CD4-positive, alpha-beta T cell treated with Interleukin-10 for 1 hour (primary cell): ENCODE results near the gene RSBN1.
A peak's percentile ranks its signal among the peaks of the same experiment; 100 is the strongest.
"Not testable (repeated sequence)": the region's sequence is repeated elsewhere in the genome, so short reads cannot be mapped to it uniquely, and the experiment has no call there.

ENCODE experiments used
- DNase-seq: peaks from one replicate; pipeline ENCODE4 v3.0.0-alpha.2; 2020

The RSBN1 gene

DNA sequence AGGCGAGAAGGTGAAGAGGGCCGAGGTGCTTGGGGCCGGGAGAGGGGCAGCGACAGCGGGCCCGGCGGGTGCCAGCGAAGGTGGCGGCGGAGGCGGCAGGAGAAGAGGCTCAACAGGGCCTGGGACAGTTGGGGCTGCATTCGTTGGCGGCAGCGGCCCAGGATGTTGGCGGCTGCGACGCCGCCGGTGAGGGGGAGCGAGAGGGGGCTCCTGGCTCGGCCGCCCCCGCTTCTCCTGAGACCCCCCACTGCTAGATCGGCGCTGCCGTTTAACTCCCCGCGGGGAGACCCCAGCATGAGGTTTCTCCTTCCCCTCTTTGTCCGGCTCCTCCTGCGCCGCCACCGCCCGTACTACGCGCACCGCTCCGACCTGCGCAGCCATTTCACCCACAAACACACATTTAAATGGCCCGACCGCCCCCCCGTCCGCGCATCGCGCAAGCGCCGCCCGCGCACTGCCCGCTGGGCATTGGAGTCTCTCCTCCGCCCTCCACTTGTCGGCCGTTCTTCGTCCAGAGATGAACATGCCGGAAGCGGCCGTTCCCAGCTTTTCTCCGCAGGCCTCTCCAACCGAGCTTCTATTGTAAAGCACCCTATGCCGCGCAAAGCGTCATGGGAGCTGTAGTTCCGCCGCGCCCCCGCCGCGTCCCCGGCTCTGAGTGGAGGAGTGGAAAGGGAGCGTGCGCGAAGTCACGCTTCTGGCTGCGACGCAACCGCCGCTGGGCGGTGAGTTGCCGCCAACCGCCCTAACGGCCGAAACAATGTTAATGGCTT, at the start of gene RSBN1:
Gene RSBN1, minus strand, starts transcription at position 589 of the 773 bp plus-strand sequence. Its CDS starts 64 bp downstream, at position 525.
- peak; percentile 99 for DNase-seq

DNA sequence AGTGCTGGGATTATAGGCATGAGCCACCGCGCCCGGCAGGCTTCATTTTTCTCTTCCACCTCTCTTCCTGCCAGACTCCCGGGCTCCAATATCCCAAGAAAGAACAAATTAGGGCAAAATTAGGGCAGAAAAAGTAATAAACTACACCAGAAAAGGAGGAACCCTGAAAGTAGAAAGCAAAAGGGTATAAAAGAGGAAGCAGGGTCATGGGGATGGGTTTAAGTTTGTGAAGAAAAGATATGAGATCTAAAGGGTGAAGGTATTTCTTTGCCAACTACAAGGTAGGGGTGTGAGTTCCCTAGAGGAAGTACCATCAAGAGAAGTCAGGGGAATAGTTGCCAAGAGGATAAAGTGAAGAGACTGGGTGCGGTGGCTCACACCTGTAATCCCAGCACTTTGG, 49.4 kb upstream of the RSBN1 start:
- DNase-seq = no peak

DNA sequence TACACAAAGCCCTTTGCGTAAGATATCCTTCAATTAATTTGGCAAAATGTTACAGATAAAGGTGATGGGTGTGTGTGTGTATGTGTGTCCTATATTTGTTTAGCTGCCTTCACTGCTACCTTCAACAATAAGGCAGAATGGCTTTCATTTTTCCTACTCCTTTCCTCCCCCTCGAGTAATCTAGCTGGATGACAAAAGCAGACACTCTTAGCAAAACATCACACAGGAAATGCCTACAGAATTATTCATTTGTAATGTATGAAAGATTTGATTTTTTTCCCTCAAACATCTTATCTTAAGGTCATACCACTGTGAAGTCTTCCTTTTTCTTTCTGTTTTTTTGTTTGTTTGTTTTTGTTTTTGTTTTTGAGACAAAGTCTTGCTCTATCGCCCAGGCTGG, 48.6 kb upstream of the RSBN1 start:
- DNase-seq = no peak

- peak; percentile 28 for DNase-seq
Measured at GRCh38 chr1:113859478-113860175, 47.4 kb upstream of the RSBN1 start.

- no peak for DNase-seq
Measured at GRCh38 chr1:113858982-113859381, 46.7 kb upstream of the RSBN1 start.

DNA sequence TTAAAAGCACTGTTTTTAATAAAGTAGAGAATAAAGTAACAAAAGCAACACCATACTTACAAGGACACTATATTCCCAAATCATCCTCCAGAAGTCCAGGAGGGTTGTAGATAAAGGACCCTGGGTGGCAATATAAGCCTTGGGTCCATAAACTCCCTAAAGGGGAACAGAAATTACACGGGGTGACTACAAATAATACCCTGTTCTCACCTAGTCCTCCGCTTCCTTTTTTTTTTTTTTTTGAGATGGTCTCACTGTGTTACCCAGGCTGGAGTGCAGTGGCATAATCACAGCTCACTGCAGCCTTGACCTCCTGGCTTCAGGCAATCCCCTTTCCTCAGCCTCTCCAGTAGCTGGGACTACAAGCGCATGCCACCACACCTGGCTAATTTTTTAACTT, 46.1 kb upstream of the RSBN1 start:
- DNase-seq = no peak

DNA sequence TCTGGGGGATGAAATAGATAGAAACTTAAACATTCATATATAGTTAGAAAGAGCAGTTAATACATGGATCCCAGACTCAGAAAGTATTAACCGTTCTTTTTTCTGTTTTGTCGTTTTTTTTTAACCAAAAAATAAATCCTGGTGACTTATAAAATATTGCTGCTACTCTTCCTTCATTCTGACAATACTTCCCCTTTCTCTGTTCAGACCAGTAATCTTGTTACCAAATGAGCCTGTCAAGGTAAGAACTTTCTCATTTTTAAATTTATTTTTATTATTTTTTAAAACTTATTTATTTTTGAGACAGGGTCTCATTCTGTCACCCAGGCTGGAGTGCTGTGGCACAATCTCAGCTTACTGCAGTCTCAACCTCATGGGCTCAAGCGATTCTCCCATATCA, 45.5 kb upstream of the RSBN1 start:
- DNase-seq = no peak

GRCh38 chr1:113856401-113856790, 44.1 kb upstream of the RSBN1 start:
- no peak for DNase-seq

- DNase-seq = no peak
Measured at GRCh38 chr1:113855630-113856400, 43.5 kb upstream of the RSBN1 start.

- no peak for DNase-seq
Measured at GRCh38 chr1:113854234-113854633, 42.0 kb upstream of the RSBN1 start.

DNA sequence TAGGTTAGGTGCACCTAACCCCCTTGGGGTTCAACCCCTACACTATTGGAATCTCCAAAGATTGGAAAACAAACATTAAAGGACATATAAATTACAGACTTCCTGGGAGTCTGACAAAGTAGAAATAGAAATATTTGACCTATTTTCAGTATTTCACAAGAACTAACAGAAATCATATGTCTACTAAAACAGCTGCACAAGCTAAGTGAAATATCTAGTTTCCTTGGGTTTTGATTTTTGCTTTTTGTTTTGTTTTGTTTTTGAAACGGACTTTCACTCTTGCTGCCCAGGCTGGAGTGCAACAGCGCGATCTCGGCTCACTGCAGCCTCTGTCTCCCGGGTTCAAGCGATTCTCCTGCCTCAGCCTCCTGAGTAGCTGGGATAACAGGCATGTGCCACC, 40.4 kb upstream of the RSBN1 start:
- DNase-seq = not testable (repeated sequence)

GRCh38 chr1:113850127-113850796, 38.0 kb upstream of the RSBN1 start:
- DNase-seq = no peak

GRCh38 chr1:113849072-113849471, 36.8 kb upstream of the RSBN1 start:
- DNase-seq = no peak

GRCh38 chr1:113846391-113847035, 34.2 kb upstream of the RSBN1 start:
- DNase-seq = no peak

DNA sequence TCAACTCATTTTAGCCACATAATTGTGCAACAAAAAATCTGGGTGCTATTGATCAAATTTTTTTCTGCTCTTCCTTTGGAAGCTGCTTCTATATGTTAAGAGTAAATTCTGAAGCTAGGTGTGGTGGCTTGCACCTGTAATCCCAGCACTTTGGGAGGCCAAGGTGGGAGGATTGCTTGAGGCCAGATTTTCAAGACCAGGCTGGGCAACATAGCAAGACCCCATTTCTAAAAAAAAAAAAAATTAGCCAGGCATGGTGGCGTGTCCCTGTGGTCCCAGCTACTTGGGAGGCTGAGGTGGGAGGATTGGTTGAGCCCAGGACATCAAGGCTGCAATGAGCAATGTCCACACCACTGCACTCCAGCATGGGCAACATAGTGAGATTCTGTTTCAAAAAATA, 24.3 kb upstream of the RSBN1 start:
- no peak for DNase-seq

DNA sequence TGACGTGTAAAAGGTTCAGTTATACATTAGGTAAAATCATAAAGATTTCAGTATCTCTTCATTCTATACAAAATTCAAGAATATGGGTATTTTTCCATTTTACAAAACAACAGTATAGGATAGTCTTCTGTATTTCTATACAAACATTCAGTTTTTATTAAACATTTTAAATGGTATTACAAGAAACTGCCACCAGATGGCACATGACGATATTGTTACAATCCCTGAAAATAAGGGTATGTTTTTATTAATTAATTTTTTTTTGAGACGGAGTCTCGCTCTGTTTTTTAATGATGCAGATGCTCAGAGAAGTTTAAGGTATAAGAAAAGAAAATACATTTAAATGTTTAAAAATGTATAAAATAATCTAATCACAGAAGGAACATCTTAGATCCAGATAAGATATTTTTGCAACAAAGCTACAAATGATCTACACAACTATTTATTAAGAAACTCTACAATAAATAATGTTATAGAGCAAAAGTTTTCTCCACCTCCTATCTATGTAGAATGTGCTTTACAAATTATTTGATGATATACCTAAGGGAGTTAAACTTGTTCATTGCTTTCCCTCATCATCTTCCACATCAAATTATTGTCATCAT, 23.5 kb upstream of the RSBN1 start:
- DNase-seq = peak; percentile 74

- no peak for DNase-seq
Measured at GRCh38 chr1:113834716-113835115, 22.4 kb upstream of the RSBN1 start.

DNA sequence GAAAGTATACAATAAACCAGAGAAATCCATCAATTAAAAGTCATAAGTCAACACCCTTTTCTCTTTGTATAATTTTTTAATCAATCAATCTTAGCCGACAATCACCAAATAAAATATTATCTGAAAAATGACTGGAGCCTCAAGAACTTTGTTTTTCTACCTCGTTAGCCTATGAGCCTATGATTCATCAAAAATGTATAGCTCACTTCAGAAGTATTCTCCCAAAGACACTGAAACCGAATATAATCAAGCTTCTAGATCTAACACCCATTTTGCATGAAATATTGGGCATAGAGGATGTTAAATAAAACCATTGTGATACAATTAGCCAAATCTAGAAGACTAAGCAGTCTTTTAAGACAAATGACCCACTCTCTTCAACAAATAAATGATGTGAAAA, 17.8 kb upstream of the RSBN1 start:
- no peak for DNase-seq

DNA sequence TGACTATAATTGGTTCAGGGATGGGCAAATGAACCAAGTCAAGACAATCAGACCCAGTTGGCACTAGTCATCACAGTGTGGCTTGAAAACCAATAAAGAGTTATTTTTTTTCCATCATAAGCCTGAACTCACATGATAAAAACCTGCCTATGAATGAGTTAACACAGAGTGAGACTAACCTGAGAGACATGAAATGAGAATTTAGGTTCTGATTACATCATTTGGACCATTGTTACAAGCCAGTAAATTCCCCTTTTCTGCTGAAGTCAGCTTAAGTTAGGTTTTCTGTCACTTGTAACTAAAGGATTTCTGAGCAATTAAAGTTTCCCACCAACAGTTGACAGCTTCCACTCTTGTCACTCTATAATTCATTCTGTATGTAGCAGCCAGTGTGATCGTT, 9.6 kb upstream of the RSBN1 start:
- DNase-seq = no peak

GRCh38 chr1:113818578-113818977, 6.3 kb upstream of the RSBN1 start:
- DNase-seq = no peak

DNA sequence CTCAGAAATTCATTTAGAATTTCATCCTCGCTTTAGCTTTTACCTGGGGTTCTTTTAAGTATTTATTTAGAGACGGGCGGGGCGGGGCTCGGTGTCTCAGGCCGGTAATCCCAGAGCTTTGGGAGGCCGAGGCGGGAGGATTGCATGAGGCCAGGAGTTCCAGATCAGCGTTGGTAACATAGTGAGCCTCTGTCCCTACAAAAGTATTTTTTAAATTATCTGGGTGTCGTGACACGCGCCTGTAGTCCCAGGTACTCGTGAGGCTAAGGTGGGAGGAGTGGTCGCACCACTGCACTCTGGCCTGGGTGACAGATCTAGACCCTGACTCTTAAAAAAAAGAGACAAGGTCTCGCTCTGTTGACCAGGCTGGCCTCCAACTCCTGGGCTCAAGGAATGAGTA, 942 bp upstream of the RSBN1 start:
- DNase-seq = no peak

- DNase-seq = no peak
Measured at GRCh38 chr1:113812661-113813135, 422 bp upstream of the RSBN1 start.
